ENCODE results near the gene MGAT4C.

DNA sequence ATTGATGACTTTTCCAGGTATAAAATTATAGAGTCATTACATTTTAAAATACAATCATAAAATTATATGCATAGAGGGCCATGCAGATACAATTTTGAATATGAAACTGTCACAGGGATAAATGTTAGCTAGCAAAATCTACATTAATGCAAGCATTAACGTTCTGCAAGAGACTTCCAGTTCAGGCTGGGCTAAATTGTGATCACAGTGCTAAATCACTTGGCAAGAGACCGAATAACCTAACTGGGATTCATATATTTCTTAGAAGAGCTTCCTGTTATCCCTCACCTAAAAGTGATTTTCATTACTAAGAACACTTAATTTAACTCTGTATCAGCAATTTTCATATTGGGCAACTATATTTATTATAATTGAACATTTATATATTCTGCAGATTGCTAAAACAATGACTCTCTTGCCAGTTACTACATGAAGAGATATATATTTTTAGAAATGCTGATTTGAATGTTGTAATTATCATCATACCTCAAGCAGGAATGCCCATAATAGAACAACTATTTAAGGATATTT lies 83.2 kb downstream of the MGAT4C start:
- TF ChIP-seq CTCF (conservative IDR thresholded peaks at IDR 0.05; ENCODE audit: low read depth, low read length) (no peak), EZH2phosphoT487 (IDR thresholded peaks at IDR 0.05; ENCODE audit: borderline replicate concordance, low read length) (no peak)

Measured in PC-3 (cell line).